Activated T-cell treated with anti-CD3 and anti-CD28 coated beads, Interleukin-2, amount 50 U/mL, for 4 hours (primary cell): ENCODE results near the gene DYNLL2. TPM values are rescaled to one million over a fixed set of nuclear protein-coding genes. Genes with fewer than 3 reads are reported as not detected.
"Not testable (repeated sequence)": the region's sequence is repeated elsewhere in the genome, so short reads cannot be mapped to it uniquely, and the experiment has no call there.

ENCODE experiments used
- ATAC-seq, 2 donors: fragments of 200-7000 bp; cut with Tn5 transposase; one replicate each; pipeline ENCODE4 v1.10.0; 2021
- DNase-seq: peaks from one replicate; pipeline ENCODE4 v3.0.0-alpha.2; 2020
- H3K27me3 Mint-ChIP-seq: one replicate; pipeline ENCODE4 v1.8.0; 2021; ENCODE audit warnings: low read depth, mixed read lengths
- H3K36me3 Mint-ChIP-seq: one replicate; pipeline ENCODE4 v1.8.0; 2022; ENCODE audit warnings: mixed read lengths; ENCODE audit not compliant: insufficient read depth
- H3K4me1 Mint-ChIP-seq: one replicate; pipeline ENCODE4 v1.8.0; 2021; ENCODE audit warnings: low read depth, mixed read lengths
- H3K4me3 Mint-ChIP-seq: one replicate; pipeline ENCODE4 v1.8.0; 2021; ENCODE audit warnings: mild to moderate bottlenecking, moderate library complexity, mixed read lengths
- H3K9me3 Mint-ChIP-seq: one replicate; pipeline ENCODE4 v1.8.0; 2021; ENCODE audit warnings: mixed read lengths
- total RNA-seq, 3 donors: library from RNA; stranded (reverse); gene quantifications; one replicate each; pipeline ENCODE4 v1.2.1, GENCODE V29; 2021

Gene DYNLL2
- 10 to 100 TPM; 40.3 to 43.5 (median 42.3) TPM for total RNA-seq

DNA sequence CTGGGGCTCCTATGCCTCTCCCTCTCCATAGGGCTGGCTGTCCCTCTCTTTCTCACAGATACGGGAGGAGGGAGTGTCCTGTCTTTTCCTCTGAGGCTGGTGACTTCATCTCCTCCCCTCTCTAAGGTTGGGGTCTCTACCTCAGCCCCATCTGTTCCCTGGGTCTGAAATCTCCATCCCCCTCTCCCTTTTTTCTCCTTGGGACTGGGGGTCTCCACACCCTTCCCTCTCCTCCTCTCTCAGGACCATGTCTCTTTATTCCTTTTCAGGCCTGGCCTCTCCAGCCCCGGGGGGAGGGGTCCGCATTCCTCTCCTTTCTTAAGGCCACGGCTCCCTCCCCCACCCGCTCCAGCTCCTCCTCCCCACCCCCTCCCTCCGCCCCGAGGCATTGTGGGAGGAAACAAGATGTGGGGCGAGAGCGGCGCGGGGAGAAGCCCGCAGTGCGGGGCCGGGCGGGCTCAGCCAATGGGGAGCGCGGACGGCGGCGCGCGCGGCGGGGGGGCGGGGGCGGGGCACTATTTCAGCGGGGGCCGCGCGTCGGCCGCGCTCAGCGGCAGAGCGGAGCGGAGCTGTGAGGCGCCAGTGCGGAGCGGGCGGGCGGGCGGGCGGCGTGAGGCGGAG is at the start of gene DYNLL2:
Gene DYNLL2, plus strand, starts transcription at position 550 of the 621 bp plus-strand sequence. CDS start 3,672 bp downstream, outside the sequence.
- Mint-ChIP-seq H3K4me1 (peaks cover 37% of the 10 kb centered on the region), H3K4me3 (peak within 1 kb of the TSS; percentile 90), H3K36me3 (peaks cover 16% of the 10 kb centered on the region), H3K27me3 (no peaks in the 10 kb centered on the region), H3K9me3 (no peaks in the 10 kb centered on the region)
- ATAC-seq (peak; percentile 81 to 85), DNase-seq (peak; percentile 88)

- DNase-seq (no peak), ATAC-seq (no peak)
- no peaks in the 10 kb centered on the region for H3K4me1 Mint-ChIP-seq
- no peaks in the 10 kb centered on the region for H3K36me3 Mint-ChIP-seq
- H3K9me3 Mint-ChIP-seq = no peaks in the 10 kb centered on the region
- no peak overlapping the region for H3K4me3 Mint-ChIP-seq
- peaks cover 37% of the 10 kb centered on the region for H3K27me3 Mint-ChIP-seq
These were observed 43.2 kb upstream of the DYNLL2 start for GRCh38 chr17:58039975-58040374.

- no peaks in the 10 kb centered on the region for H3K4me1 Mint-ChIP-seq
- H3K9me3 Mint-ChIP-seq = no peaks in the 10 kb centered on the region
- DNase-seq (no peak), ATAC-seq (no peak)
- H3K27me3 Mint-ChIP-seq = peaks cover 37% of the 10 kb centered on the region
- no peaks in the 10 kb centered on the region for H3K36me3 Mint-ChIP-seq
- no peak overlapping the region for H3K4me3 Mint-ChIP-seq
These were observed 42.8 kb upstream of the DYNLL2 start for GRCh38 chr17:58040386-58040785.

DNA sequence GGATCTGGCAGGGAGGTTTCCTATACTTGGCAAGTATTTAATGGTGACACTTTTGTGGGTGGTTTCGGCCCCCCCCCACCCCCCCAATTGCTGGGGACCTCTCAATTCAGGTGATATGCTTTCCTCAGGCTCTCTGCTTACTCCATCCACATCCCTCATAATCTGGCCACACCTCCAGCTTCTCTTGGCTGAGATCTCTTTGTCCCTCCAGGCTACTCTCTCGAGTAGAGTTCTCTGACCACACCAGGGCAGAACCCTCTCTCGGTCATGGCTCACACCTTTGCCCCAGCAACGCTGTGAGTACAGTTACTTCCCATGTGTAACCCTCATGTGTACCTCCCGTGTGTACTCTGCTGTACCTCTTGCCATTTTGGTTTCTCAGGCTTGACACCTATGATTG is 42.1 kb upstream of the DYNLL2 start:
- Mint-ChIP-seq H3K4me3 (no peak overlapping the region), H3K9me3 (no peaks in the 10 kb centered on the region), H3K27me3 (peaks cover 39% of the 10 kb centered on the region), H3K36me3 (no peaks in the 10 kb centered on the region), H3K4me1 (no peaks in the 10 kb centered on the region)
- no peak for DNase-seq
- no peak for ATAC-seq

GRCh38 chr17:58043221-58044181 is 39.7 kb upstream of the DYNLL2 start:
- Mint-ChIP-seq H3K36me3 (no peaks in the 10 kb centered on the region), H3K4me1 (no peaks in the 10 kb centered on the region), H3K4me3 (no peak overlapping the region), H3K27me3 (peaks cover 36% of the 10 kb centered on the region), H3K9me3 (no peaks in the 10 kb centered on the region)
- DNase-seq (no peak), ATAC-seq (no peak)

GRCh38 chr17:58044256-58044655 is 39.0 kb upstream of the DYNLL2 start:
- not testable (repeated sequence) for H3K9me3 Mint-ChIP-seq, H3K36me3 Mint-ChIP-seq, DNase-seq, H3K4me3 Mint-ChIP-seq, ATAC-seq, H3K4me1 Mint-ChIP-seq
- H3K27me3 Mint-ChIP-seq = peaks cover 36% of the 10 kb centered on the region

DNA sequence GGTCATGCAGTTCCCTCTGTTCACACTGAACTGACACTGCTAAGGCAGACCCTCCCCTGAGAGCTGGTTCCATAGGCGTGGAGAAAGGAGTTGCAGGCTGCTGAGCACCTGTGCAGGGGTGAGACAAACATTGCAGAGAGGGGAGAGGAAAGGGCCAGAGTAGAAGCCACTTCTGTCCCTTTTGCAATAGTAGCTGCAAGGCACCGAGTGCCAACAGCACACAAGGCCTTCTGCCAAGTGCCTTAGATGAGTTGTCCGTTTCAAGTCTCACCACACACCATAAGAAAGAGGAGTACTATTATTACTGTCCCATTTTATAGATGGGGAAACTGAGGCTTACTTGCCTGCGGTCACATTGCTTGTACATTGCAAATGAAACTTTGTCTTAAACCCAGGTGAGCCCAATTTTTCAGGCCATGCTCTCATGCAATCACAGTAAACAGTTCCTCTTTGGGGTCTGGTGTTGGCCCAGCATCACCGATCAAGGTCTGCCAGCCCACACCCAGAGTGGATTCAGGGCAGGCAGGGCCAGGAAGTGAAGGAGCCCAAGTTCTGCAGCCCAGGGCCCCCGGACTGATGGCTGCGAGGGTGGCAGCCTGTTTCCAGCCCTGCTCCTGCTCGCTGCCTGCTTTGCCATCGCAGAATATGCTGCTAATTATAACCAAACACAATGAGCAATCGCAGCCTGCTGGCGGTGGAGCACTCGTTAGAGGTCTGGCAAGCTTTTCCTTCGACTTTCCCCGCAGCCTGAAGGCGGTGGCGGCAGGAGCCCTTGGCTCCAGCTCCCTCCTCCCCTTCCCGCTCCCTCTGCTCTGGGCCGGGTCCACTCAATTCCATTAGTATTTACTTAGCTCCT is 36.8 kb upstream of the DYNLL2 start:
- no peak for ATAC-seq
- no peak overlapping the region for H3K4me3 Mint-ChIP-seq
- H3K36me3 Mint-ChIP-seq = no peaks in the 10 kb centered on the region
- H3K27me3 Mint-ChIP-seq = peaks cover 25% of the 10 kb centered on the region
- no peaks in the 10 kb centered on the region for H3K9me3 Mint-ChIP-seq
- H3K4me1 Mint-ChIP-seq = no peaks in the 10 kb centered on the region
- no peak for DNase-seq

DNA sequence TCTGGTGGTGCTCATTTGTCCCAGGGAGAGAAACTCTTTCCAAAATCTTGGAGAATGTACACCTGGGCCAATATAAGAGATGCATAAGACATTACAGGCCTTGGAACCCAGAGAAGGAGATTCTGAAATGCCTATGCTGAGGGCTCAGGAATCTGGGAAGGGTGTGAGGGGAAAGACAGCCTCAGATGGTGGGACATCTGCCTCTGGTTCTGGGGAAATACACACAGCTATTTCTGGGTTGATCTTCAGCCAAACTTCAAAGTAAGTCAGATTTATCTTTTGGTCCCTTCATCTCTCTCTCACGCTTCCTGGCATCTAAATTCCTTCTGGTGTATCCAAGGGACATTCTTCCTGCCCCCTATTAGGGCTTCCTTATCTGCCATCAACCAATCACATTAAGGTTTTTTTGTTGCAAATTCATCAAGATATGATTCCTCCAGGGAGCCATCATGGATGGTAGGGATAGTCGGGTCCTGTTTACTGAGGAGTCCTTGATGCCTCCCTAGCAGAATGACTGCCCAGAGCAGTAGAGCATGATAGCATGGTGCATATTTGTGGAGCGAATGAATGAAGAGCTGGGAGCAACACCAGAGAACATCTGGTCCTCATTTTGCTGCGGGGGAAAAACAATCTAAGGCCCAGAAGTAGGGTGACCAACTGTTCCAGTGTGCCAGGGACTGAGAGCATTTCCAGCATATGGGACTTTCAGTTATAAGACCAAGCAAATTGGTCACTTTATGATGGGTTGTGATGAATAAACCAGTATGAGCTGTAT is 35.7 kb upstream of the DYNLL2 start:
- DNase-seq (no peak), ATAC-seq (no peak)
- H3K4me3 Mint-ChIP-seq = no peak overlapping the region
- H3K36me3 Mint-ChIP-seq = no peaks in the 10 kb centered on the region
- no peaks in the 10 kb centered on the region for H3K9me3 Mint-ChIP-seq
- peaks cover 21% of the 10 kb centered on the region for H3K27me3 Mint-ChIP-seq
- H3K4me1 Mint-ChIP-seq = peaks cover 2% of the 10 kb centered on the region

GRCh38 chr17:58049533-58049932 is 33.7 kb upstream of the DYNLL2 start:
- ATAC-seq (no peak), DNase-seq (no peak)
- H3K27me3 Mint-ChIP-seq = peaks cover 7% of the 10 kb centered on the region
- H3K36me3 Mint-ChIP-seq = no peaks in the 10 kb centered on the region
- H3K4me1 Mint-ChIP-seq = peaks cover 11% of the 10 kb centered on the region
- H3K4me3 Mint-ChIP-seq = no peak overlapping the region
- no peaks in the 10 kb centered on the region for H3K9me3 Mint-ChIP-seq

DNA sequence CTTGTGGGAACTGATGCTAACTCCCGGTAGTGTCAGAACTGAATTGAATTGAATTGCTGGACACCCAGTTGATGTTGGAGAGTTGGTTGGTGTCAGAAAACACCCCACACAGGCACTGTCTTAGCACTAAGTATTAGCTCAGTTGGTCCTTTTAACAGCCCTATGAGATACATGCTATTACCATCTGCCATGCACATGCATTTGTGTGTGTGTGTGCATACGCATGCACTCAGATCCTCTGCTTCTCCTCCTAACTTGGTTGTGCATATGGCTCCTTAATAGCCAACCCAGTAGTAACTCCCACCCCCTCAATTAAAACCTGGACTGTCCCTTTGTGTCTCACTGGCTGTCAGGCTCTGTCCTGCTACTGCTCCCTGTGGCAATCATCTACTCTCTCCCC is 32.3 kb upstream of the DYNLL2 start:
- Mint-ChIP-seq H3K9me3 (no peaks in the 10 kb centered on the region), H3K4me3 (no peak overlapping the region), H3K27me3 (peaks cover 6% of the 10 kb centered on the region), H3K36me3 (no peaks in the 10 kb centered on the region), H3K4me1 (peaks cover 11% of the 10 kb centered on the region)
- no peak for DNase-seq
- no peak for ATAC-seq

GRCh38 chr17:58051468-58051867 is 31.8 kb upstream of the DYNLL2 start:
- Mint-ChIP-seq H3K4me3 (no peak overlapping the region), H3K4me1 (peaks cover 11% of the 10 kb centered on the region), H3K36me3 (no peaks in the 10 kb centered on the region), H3K27me3 (peaks cover 2% of the 10 kb centered on the region), H3K9me3 (no peaks in the 10 kb centered on the region)
- no peak for DNase-seq
- ATAC-seq = no peak

- no peaks in the 10 kb centered on the region for H3K36me3 Mint-ChIP-seq
- peaks cover 2% of the 10 kb centered on the region for H3K27me3 Mint-ChIP-seq
- DNase-seq = no peak
- ATAC-seq = no peak
- no peak overlapping the region for H3K4me3 Mint-ChIP-seq
- peaks cover 11% of the 10 kb centered on the region for H3K4me1 Mint-ChIP-seq
- H3K9me3 Mint-ChIP-seq = no peaks in the 10 kb centered on the region
These were observed 30.8 kb upstream of the DYNLL2 start for GRCh38 chr17:58052407-58052806.

DNA sequence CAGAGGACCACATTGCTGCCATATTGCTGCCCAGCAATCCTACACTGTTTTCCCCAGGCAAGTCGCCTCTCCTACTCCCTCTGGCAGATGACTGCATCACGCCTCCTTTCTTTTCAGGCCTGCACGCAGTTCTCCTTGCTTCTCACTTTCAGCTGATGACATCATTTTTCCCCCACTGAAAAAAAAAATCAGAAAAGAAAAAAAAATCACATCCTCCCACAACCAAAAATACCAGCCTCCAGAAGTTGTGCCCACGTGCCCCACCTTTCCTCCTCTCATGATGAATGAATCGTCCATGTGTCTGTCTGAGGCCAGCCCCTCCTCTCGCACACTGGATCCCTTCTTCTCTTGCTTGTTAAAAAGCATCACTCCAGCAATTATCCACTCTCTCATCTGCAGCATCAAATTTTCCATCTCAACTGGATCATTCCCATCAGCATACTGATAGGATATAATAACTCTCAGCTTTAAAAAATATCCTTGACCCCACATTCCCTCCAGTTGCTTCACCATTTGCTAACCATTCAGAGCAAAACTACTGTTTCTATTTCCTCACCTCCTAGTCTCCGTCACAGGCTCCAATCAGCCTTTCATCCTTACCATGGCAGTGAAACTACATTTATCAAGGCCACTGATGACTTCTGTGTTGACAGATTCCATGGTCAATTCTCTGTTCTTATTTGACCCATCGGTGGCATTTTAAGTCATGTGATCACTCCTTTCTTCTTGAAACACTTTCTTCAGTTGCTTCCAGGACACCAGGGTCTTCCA is 30.1 kb upstream of the DYNLL2 start:
- Mint-ChIP-seq H3K27me3 (no peaks in the 10 kb centered on the region), H3K4me3 (no peak overlapping the region), H3K4me1 (peaks cover 11% of the 10 kb centered on the region), H3K9me3 (no peaks in the 10 kb centered on the region), H3K36me3 (no peaks in the 10 kb centered on the region)
- DNase-seq (peak; percentile 5), ATAC-seq (peak; percentile 28 to 57)
